ENCODE data around the gene ABCG1.

DNA sequence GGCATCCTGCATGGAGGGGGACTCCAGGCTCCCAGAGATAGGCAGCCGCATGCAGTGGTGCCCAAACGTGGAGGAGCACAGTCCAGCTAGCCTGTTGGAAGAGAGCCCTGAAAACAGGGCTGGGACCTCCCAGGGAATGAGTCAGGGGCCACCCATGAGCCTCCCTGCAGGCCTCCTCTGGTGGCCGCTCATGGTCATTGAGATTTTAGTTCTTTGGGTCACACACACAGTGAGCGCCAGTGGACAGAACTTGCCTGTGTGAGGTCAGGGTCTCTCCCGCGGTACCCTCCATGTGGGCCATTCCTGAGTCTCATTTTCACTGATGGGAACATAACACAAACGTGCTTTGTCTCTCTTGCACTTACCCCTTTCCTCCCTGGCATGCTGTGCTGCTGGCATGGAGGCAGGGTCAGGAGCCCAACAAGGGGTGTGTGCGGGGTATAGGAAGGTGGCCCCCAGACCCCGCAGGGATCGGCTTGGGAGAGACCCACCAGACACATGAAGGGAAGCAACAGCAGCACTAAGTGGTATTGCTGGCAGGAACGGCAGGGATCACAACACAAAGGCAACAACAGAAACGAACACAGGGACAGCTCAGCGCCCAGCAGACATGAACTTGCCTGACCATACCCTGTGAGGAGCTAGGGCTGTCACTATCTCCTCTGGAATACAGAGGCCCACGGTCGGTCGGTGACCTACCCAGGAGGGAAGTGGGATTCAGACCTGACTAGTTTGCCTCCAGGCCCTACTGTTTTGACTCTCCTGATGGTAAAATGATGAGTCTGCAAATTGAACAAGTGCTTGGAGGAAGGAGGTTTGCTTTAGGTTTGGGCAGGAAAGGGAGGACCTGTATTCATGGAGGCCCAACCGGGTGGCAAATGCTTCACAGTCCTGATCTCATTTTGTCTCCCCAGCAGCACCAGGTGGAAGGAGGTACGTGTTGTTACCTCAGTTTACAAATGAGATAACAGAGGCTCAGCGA lies 31.8 kb downstream of the ABCG1 start:
- TF ChIP-seq FOXA1 (IDR thresholded peaks at IDR 0.05), result no peak
- TF ChIP-seq ZNF384 (IDR thresholded peaks at IDR 0.05), result no peak
- TF ChIP-seq SUZ12 (IDR thresholded peaks at IDR 0.05), result no peak
- TF ChIP-seq SP1 (IDR thresholded peaks at IDR 0.05), result no peak
- TF ChIP-seq ELF4 (IDR thresholded peaks at IDR 0.05), result no peak
- TF ChIP-seq FOXM1 (IDR thresholded peaks at IDR 0.05; ENCODE audit: borderline replicate concordance), result no peak
- no peak for TF ChIP-seq ARNT (IDR thresholded peaks at IDR 0.05)
- no peak for TF ChIP-seq CTBP1 (IDR thresholded peaks at IDR 0.05; ENCODE audit: borderline replicate concordance)
- no peak for TF ChIP-seq FOXK2 (IDR thresholded peaks at IDR 0.05)
- no peak for TF ChIP-seq BHLHE40 (IDR thresholded peaks at IDR 0.05; ENCODE audit: borderline replicate concordance)
- TF ChIP-seq TARDBP (IDR thresholded peaks at IDR 0.05), result no peak
- no peak for TF ChIP-seq NFRKB (IDR thresholded peaks at IDR 0.05)

Measured in HEK293T (cell line).